NCI-H2196 (cell line): ENCODE results near the gene CSNK1G2.
A peak's percentile ranks its signal among the peaks of the same experiment; 100 is the strongest.

Experiments used
- DNase-seq: peaks from one replicate; lab custom pipeline; 2025; ENCODE audit not compliant: unreplicated experiment; lab: John Stamatoyannopoulos, UW

CSNK1G2 gene

GRCh38 chr19:1941146-1942077 is at the start of gene CSNK1G2:
TSS of gene CSNK1G2 (plus strand) at chr19:1941172. CDS start at chr19:1969773, 28,601 bp downstream.
- DNase-seq = no peak

- DNase-seq = no peak
These were observed 47.2 kb upstream of the CSNK1G2 start for GRCh38 chr19:1893791-1894190.

GRCh38 chr19:1896508-1896907 is 44.5 kb upstream of the CSNK1G2 start:
- DNase-seq = no peak

- no peak for DNase-seq
These were observed 39.0 kb upstream of the CSNK1G2 start for GRCh38 chr19:1901940-1902404.

GRCh38 chr19:1902923-1903322 is 38.0 kb upstream of the CSNK1G2 start:
- DNase-seq = no peak

- no peak for DNase-seq
These were observed 36.2 kb upstream of the CSNK1G2 start for GRCh38 chr19:1904860-1905109.

GRCh38 chr19:1905110-1905862 is 35.7 kb upstream of the CSNK1G2 start, which contains the start of the genes ADAT3 and SCAMP4:
TSS of gene ADAT3 (plus strand) at chr19:1905399. CDS start at chr19:1912048, 6,649 bp downstream.
TSS of gene SCAMP4 (plus strand) at chr19:1905399. CDS start at chr19:1915020, 9,621 bp downstream.
- DNase-seq = peak; percentile 99

- DNase-seq = no peak
These were observed 35.1 kb upstream of the CSNK1G2 start for GRCh38 chr19:1905863-1906375.

- DNase-seq = no peak
These were observed 33.9 kb upstream of the CSNK1G2 start for GRCh38 chr19:1906985-1907562.

GRCh38 chr19:1907563-1908363 is 33.2 kb upstream of the CSNK1G2 start:
- no peak for DNase-seq

- no peak for DNase-seq
These were observed 32.7 kb upstream of the CSNK1G2 start for GRCh38 chr19:1908364-1908678.

GRCh38 chr19:1909761-1910080 is 31.3 kb upstream of the CSNK1G2 start:
- no peak for DNase-seq

GRCh38 chr19:1910177-1910576 is 30.8 kb upstream of the CSNK1G2 start:
- DNase-seq = no peak

GRCh38 chr19:1911098-1911497 is 29.9 kb upstream of the CSNK1G2 start:
- no peak for DNase-seq

GRCh38 chr19:1911995-1912394 is 29.0 kb upstream of the CSNK1G2 start:
- DNase-seq = no peak

GRCh38 chr19:1912760-1913505 is 28.0 kb upstream of the CSNK1G2 start:
- DNase-seq = no peak

GRCh38 chr19:1913781-1914577 is 27.0 kb upstream of the CSNK1G2 start:
- DNase-seq = no peak

- DNase-seq = no peak
These were observed 26.1 kb upstream of the CSNK1G2 start for GRCh38 chr19:1914826-1915341.

- DNase-seq = no peak
These were observed 23.8 kb upstream of the CSNK1G2 start for GRCh38 chr19:1917146-1917545.
